SU-DHL-6 (cell line): Measurements from ENCODE around the gene LRATD1.

Experiments
- H2AFZ ChIP-seq: fragments of 200-600 bp; sonication (generic); 2 replicates; pipeline ENCODE4 v1.6.1; 2014; ENCODE audit warnings: low read depth, mild to moderate bottlenecking, moderate library complexity, mixed read lengths, antibody characterized with exemption, low read length; ENCODE audit not compliant: severe bottlenecking
- H3F3A ChIP-seq: fragments of 200-600 bp; shearing (Covaris generic); 2 replicates; pipeline ENCODE4 v1.6.0; 2016; ENCODE audit warnings: antibody characterized with exemption, mild to moderate bottlenecking; ENCODE audit not compliant: insufficient read depth
- H3K27ac ChIP-seq: fragments of 200-600 bp; sonication (generic); 2 replicates; pipeline ENCODE4 v1.5.1; 2016; ENCODE audit warnings: low read depth, mild to moderate bottlenecking, low read length, moderate library complexity, mixed read lengths
- H3K27me3 ChIP-seq: fragments of 200-600 bp; sonication (generic), shearing (Covaris generic); 2 replicates; pipeline ENCODE4 v1.6.0; 2014; ENCODE audit warnings: mild to moderate bottlenecking, low read length
- H3K36me3 ChIP-seq: fragments of 200-600 bp; sonication (generic); 2 replicates; pipeline ENCODE4 v1.6.1; 2014; ENCODE audit warnings: mild to moderate bottlenecking, low read length, mixed read lengths
- H3K4me2 ChIP-seq: fragments of 300-600, 200-600 bp; shearing (Covaris generic), sonication (generic); 2 replicates; pipeline ENCODE4 v1.6.0; 2014; ENCODE audit warnings: low read length, low read depth, mild to moderate bottlenecking; ENCODE audit not compliant: poor library complexity, severe bottlenecking
- H3K4me3 ChIP-seq: fragments of 200-600 bp; sonication (generic); 2 replicates; pipeline ENCODE4 v1.5.1; 2014; ENCODE audit warnings: antibody characterized with exemption, low read length, mild to moderate bottlenecking, mixed read lengths; ENCODE audit not compliant: insufficient read depth, poor library complexity, severe bottlenecking
- H3K79me2 ChIP-seq: fragments of 200-600 bp; sonication (generic); 2 replicates; pipeline ENCODE4 v1.6.1; 2014; ENCODE audit warnings: mild to moderate bottlenecking, low read length, moderate library complexity; ENCODE audit not compliant: insufficient read depth
- H3K9ac ChIP-seq: fragments of 200-600 bp; sonication (generic); 2 replicates; pipeline ENCODE4 v1.7.0; 2014; ENCODE audit warnings: mild to moderate bottlenecking, low read length
- H3K9me2 ChIP-seq: fragments of 200-600 bp; sonication (generic); replicated peaks from 2 replicates; pipeline ENCODE4 v1.6.1; 2014; ENCODE audit warnings: low read length; ENCODE audit not compliant: insufficient read depth
- H3K9me3 ChIP-seq: fragments of 200-600 bp; sonication (generic); 2 replicates; pipeline ENCODE4 v1.6.1; 2014; ENCODE audit warnings: low read length, mixed read lengths; ENCODE audit not compliant: insufficient read depth
- H4K20me1 ChIP-seq: fragments of 200-600 bp; sonication (generic); 2 replicates; pipeline ENCODE4 v1.6.1; 2014; ENCODE audit warnings: low read depth, mild to moderate bottlenecking, antibody characterized with exemption, low read length, moderate library complexity, mixed read lengths
- EZH2phosphoT487 ChIP-seq: fragments of 200-600 bp; sonication (generic), shearing (Covaris generic); conservative IDR thresholded peaks from 2 replicates; pipeline ENCODE4 v1.6.1; 2018; ENCODE audit warnings: mild to moderate bottlenecking, antibody characterized with exemption, low read length, moderate library complexity, mixed read lengths
- TF ChIP-seq, protein P1 (sequence below): fragments of 200-600 bp; sonication (generic); IDR thresholded peaks from one replicate; pipeline ENCODE4 v1.5.1; 2017; ENCODE audit warnings: antibody characterized with exemption, mild to moderate bottlenecking, low read length, moderate library complexity; ENCODE audit not compliant: insufficient read depth, poor library complexity, severe bottlenecking

The LRATD1 gene

GRCh38 chr2:14603676-14604075 is 28.8 kb upstream of the LRATD1 start:
- no peaks in the 10 kb centered on the region for H3K9me3 ChIP-seq
- no peak overlapping the region for H2AFZ ChIP-seq
- H3K27me3 ChIP-seq: no peaks in the 10 kb centered on the region
- H4K20me1 ChIP-seq: no peaks in the 10 kb centered on the region
- H3K9me2 ChIP-seq: no peaks in the 10 kb centered on the region
- H3K27ac ChIP-seq: no peak overlapping the region
- no peak overlapping the region for H3K4me3 ChIP-seq
- H3K79me2 ChIP-seq: no peaks in the 10 kb centered on the region
- H3K4me2 ChIP-seq: no peak overlapping the region
- H3K36me3 ChIP-seq: no peaks in the 10 kb centered on the region
- H3F3A ChIP-seq: no peaks in the 10 kb centered on the region
- no peak for TF ChIP-seq EZH2phosphoT487
- TF ChIP-seq, protein P1, sequence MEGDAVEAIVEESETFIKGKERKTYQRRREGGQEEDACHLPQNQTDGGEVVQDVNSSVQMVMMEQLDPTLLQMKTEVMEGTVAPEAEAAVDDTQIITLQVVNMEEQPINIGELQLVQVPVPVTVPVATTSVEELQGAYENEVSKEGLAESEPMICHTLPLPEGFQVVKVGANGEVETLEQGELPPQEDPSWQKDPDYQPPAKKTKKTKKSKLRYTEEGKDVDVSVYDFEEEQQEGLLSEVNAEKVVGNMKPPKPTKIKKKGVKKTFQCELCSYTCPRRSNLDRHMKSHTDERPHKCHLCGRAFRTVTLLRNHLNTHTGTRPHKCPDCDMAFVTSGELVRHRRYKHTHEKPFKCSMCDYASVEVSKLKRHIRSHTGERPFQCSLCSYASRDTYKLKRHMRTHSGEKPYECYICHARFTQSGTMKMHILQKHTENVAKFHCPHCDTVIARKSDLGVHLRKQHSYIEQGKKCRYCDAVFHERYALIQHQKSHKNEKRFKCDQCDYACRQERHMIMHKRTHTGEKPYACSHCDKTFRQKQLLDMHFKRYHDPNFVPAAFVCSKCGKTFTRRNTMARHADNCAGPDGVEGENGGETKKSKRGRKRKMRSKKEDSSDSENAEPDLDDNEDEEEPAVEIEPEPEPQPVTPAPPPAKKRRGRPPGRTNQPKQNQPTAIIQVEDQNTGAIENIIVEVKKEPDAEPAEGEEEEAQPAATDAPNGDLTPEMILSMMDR: no peak
- H3K9ac ChIP-seq: no peak overlapping the region

- Histone ChIP-seq H3K9me3 (no peaks in the 10 kb centered on the region), H3K27me3 (no peaks in the 10 kb centered on the region), H3K4me2 (no peak overlapping the region), H4K20me1 (no peaks in the 10 kb centered on the region), H2AFZ (no peak overlapping the region), H3K9ac (no peak overlapping the region), H3K27ac (no peak overlapping the region), H3K4me3 (no peak overlapping the region), H3K36me3 (no peaks in the 10 kb centered on the region), H3K9me2 (no peaks in the 10 kb centered on the region), H3K79me2 (no peaks in the 10 kb centered on the region), H3F3A (no peaks in the 10 kb centered on the region)
- TF ChIP-seq, protein P1: no peak
- no peak for TF ChIP-seq EZH2phosphoT487
These were observed 24.3 kb upstream of the LRATD1 start for GRCh38 chr2:14608245-14608644.

- H3K9me2 ChIP-seq: no peaks in the 10 kb centered on the region
- H3K9me3 ChIP-seq: no peaks in the 10 kb centered on the region
- no peak for TF ChIP-seq EZH2phosphoT487
- TF ChIP-seq, protein P1: no peak
- H3K4me3 ChIP-seq: no peak overlapping the region
- no peaks in the 10 kb centered on the region for H3K79me2 ChIP-seq
- H3K36me3 ChIP-seq: no peaks in the 10 kb centered on the region
- no peaks in the 10 kb centered on the region for H3F3A ChIP-seq
- H3K4me2 ChIP-seq: no peak overlapping the region
- H3K27ac ChIP-seq: no peak overlapping the region
- H3K27me3 ChIP-seq: no peaks in the 10 kb centered on the region
- no peak overlapping the region for H3K9ac ChIP-seq
- H4K20me1 ChIP-seq: no peaks in the 10 kb centered on the region
- no peak overlapping the region for H2AFZ ChIP-seq
These were observed 18.5 kb upstream of the LRATD1 start for GRCh38 chr2:14614017-14614416.

DNA sequence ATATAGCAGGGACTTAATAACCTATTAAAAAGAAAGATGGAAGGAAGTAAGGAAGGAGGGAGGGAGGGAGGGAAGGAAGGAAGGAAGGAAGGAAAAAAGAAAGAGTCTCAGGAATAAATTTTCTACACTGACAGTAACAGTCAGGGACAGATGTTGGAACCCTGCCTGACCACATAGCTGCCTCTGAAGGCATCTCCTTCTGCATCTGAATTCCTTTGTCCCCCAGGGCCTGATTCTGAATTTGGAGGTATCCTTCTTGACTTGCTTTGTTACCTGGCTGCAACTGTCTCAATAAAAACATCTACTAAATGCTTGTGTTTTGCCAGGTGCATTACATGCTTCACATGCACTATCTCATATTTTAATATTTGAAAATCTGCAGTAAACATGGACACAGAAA is 17.4 kb upstream of the LRATD1 start:
- Histone ChIP-seq H3K9me3 (no peaks in the 10 kb centered on the region), H3K9me2 (no peaks in the 10 kb centered on the region), H3K4me2 (no peak overlapping the region), H3F3A (no peaks in the 10 kb centered on the region), H3K4me3 (no peak overlapping the region), H3K79me2 (no peaks in the 10 kb centered on the region), H3K9ac (no peak overlapping the region), H3K27ac (no peak overlapping the region), H3K27me3 (no peaks in the 10 kb centered on the region), H3K36me3 (no peaks in the 10 kb centered on the region), H2AFZ (no peak overlapping the region), H4K20me1 (no peaks in the 10 kb centered on the region)
- TF ChIP-seq, protein P1: no peak
- no peak for TF ChIP-seq EZH2phosphoT487
